ENCODE measurements around the gene MCF2L. TPM values are rescaled to one million over a fixed set of nuclear protein-coding genes. Genes with fewer than 3 reads are reported as not detected.

Gene MCF2L
- total RNA-seq, 3 donors from 2014 or later: 33.4 to 77.3 (median 38.6) TPM

GRCh38 chr13:113061796-113062425, 92.9 kb downstream of the MCF2L start:
- Histone ChIP-seq H3K36me3 (no peaks in the 10 kb centered on the region), H3K4me3 (no peak overlapping the region), H3K27ac (no peak overlapping the region), H3K27me3 (no peaks in the 10 kb centered on the region), H3K4me1 (no peaks in the 10 kb centered on the region), H3K9me3 (no peaks in the 10 kb centered on the region)
- DNase-seq (ENCODE audit: low spot score in 2 of 2): no peak
- intact Hi-C loops (cut with DNase I; ENCODE audit: low total_unique reads): loop anchor here (1.0 kb wide), 1 partner anchor 28 kb away; no protein-coding TSS in a partner anchor
- TF ChIP-seq POLR2AphosphoS5 (IDR thresholded peaks at IDR 0.05): no peak
- TF ChIP-seq CTCF (IDR thresholded peaks at IDR 0.05): no peak
- no peak for TF ChIP-seq POLR2A (IDR thresholded peaks at IDR 0.05)

- H3K9me3 ChIP-seq: no peaks in the 10 kb centered on the region
- H3K27ac ChIP-seq: no peak overlapping the region
- DNase-seq (ENCODE audit: low spot score in 2 of 2): no peak
Observed at GRCh38 chr13:113062691-113063090, 93.7 kb downstream of the MCF2L start.

GRCh38 chr13:113063091-113063491, 94.1 kb downstream of the MCF2L start:
- Histone ChIP-seq H3K4me1 (no peaks in the 10 kb centered on the region), H3K9me3 (no peaks in the 10 kb centered on the region), H3K27ac (no peak overlapping the region), H3K36me3 (no peaks in the 10 kb centered on the region), H3K27me3 (no peaks in the 10 kb centered on the region), H3K4me3 (no peak overlapping the region)
- intact Hi-C loops (cut with DNase I; ENCODE audit: low total_unique reads): no loop called here
- TF ChIP-seq POLR2AphosphoS5 (IDR thresholded peaks at IDR 0.05) (no peak), CTCF (IDR thresholded peaks at IDR 0.05) (no peak), POLR2A (IDR thresholded peaks at IDR 0.05) (no peak)
- no peak for DNase-seq (ENCODE audit: low spot score in 2 of 2)

More at GRCh38 chr13:113062691-113063090, 93.7 kb downstream of the MCF2L start:
- H3K4me3 ChIP-seq: no peak overlapping the region
- intact Hi-C loops (cut with DNase I; ENCODE audit: low total_unique reads): loop anchor here (1.0 kb wide), 1 partner anchor 28 kb away; no protein-coding TSS in a partner anchor
- no peaks in the 10 kb centered on the region for H3K4me1 ChIP-seq
- no peak for TF ChIP-seq CTCF (IDR thresholded peaks at IDR 0.05)
- TF ChIP-seq POLR2A (IDR thresholded peaks at IDR 0.05): no peak
- no peak for TF ChIP-seq POLR2AphosphoS5 (IDR thresholded peaks at IDR 0.05)
- no peaks in the 10 kb centered on the region for H3K27me3 ChIP-seq
- no peaks in the 10 kb centered on the region for H3K36me3 ChIP-seq

GRCh38 chr13:113064000-113064533, 95.1 kb downstream of the MCF2L start:
- Histone ChIP-seq H3K9me3 (no peaks in the 10 kb centered on the region), H3K4me1 (no peaks in the 10 kb centered on the region), H3K36me3 (no peaks in the 10 kb centered on the region), H3K4me3 (peak overlapping the region in 2 of 3 donors; percentile 22 to 31), H3K27me3 (no peaks in the 10 kb centered on the region), H3K27ac (no peak overlapping the region)
- intact Hi-C loops (cut with DNase I; ENCODE audit: low total_unique reads): no loop called here
- TF ChIP-seq CTCF (IDR thresholded peaks at IDR 0.05) (no peak), POLR2A (IDR thresholded peaks at IDR 0.05) (no peak), POLR2AphosphoS5 (IDR thresholded peaks at IDR 0.05) (no peak)
- DNase-seq (ENCODE audit: low spot score in 2 of 2): no peak

Measured in breast epithelium (tissue), 4 donors.